OCI-LY7 (cell line): Measurements from ENCODE around the gene TSR1.

ENCODE experiments used
- EZH2phosphoT487 ChIP-seq: fragments of 200-600 bp; sonication (generic); IDR thresholded peaks from 2 replicates; pipeline ENCODE4 v1.6.1; 2018; ENCODE audit warnings: low read depth, borderline replicate concordance, mild to moderate bottlenecking, mixed run types, antibody characterized with exemption, low read length, moderate library complexity, mixed read lengths
- TF ChIP-seq, protein P1 (sequence below): fragments of 200-600 bp; sonication (generic); conservative IDR thresholded peaks from 2 replicates; pipeline ENCODE4 v1.5.1; 2014; ENCODE audit warnings: mild to moderate bottlenecking, antibody characterized with exemption, low read length, moderate library complexity, mixed read lengths

DNA sequence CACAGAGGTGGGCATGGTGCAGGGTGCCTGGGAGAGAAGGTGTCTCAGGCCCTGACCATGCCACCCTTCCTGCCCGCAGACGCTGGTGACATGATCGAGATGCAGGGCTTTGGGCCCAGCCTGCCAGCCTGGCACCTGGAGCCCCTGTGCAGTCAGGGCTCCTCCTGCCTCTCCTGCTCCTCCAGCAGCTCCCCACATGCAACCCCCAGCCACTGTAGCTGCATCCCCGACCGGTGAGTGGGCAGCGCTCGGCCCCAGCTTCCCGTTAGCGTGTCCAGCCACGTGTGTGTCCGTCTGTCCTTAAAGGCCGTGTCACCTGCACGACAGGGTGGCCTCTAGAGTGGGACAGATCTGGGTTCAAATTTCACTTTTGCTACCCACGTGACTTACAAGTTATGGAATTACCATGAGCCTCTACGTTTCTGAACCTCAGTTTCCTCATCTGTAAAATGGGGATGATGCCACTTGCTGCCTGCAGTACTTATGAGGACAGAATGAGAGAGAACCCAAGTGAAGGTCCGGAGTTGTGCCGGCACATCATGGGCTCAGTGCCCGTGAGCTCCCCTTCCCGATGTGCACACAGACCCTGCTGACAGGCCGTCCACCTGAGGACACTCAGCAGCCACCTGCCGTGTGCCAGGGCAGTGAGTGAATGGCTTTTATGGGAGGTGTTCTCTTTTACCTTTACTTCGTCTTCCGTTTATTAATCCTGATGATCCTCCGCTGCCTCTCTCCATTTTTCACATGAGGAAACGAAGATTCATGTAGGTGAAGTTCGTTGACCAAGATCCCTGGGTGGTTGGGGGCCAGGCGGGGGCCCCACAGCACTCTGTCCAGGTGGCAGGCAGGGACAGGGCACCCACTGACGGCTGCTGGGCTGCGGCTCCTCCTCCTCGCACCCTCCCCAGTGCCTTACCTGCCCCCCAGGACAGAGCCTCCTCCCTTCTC lies 35.2 kb upstream of the TSR1 start:
- TF ChIP-seq, protein P1, sequence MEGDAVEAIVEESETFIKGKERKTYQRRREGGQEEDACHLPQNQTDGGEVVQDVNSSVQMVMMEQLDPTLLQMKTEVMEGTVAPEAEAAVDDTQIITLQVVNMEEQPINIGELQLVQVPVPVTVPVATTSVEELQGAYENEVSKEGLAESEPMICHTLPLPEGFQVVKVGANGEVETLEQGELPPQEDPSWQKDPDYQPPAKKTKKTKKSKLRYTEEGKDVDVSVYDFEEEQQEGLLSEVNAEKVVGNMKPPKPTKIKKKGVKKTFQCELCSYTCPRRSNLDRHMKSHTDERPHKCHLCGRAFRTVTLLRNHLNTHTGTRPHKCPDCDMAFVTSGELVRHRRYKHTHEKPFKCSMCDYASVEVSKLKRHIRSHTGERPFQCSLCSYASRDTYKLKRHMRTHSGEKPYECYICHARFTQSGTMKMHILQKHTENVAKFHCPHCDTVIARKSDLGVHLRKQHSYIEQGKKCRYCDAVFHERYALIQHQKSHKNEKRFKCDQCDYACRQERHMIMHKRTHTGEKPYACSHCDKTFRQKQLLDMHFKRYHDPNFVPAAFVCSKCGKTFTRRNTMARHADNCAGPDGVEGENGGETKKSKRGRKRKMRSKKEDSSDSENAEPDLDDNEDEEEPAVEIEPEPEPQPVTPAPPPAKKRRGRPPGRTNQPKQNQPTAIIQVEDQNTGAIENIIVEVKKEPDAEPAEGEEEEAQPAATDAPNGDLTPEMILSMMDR = no peak
- TF ChIP-seq EZH2phosphoT487 = no peak
